Breast epithelium (tissue), 3 donors: Measurements from ENCODE around the gene SETBP1.

Experiments used
- CTCF ChIP-seq, 3 donors: fragments of 450-650 bp; IDR thresholded peaks; one replicate each; pipeline ENCODE4 v1.5.1; 2016 to 2017; ENCODE audit warnings: antibody characterized with exemption in 3 of 3, mild to moderate bottlenecking in 3 of 3, moderate library complexity in 3 of 3
- POLR2A ChIP-seq: fragments of 450-650 bp; IDR thresholded peaks from one replicate; pipeline ENCODE4 v1.6.1; 2016; ENCODE audit warnings: antibody characterized with exemption, mild to moderate bottlenecking, moderate library complexity

- no peak for TF ChIP-seq POLR2A
- TF ChIP-seq CTCF (IDR thresholded peaks at IDR 0.05): no peak
These were observed 14.8 kb downstream of the SETBP1 start for GRCh38 chr18:44695503-44695902.
